ENCODE data around the gene RNF187.

Gene RNF187

GRCh38 chr1:228487336-228488124 is at the start of gene RNF187:
TSS of gene RNF187 (plus strand) at chr1:228487382.
- peak in 6 of 56 donors; percentile 30 to 89 (median 52) for DNase-seq

DNA sequence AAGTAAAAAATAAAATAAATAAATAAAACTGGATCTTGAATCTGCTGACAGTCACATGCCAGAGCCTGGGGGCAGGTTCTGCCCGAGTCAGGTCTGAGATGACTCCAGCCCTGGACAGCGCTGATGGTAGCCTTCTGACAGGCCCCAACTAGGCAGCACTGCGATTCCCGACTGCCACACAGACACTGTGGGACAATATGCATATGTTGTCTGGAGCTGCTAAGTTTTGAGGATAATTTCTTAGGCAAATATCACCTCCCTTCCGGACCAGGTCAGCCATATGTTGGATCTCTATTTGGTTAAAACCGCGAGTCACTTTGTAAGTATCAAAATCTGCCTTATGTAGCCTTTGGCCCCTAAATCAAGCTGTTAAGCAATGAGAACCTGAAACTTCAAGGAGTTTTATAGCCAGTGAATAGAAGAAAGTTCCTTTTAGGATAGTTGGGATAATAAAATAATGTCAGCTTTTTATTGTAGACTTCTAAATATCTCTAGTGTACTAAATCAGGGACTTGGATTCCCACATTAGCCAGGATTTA is 49.7 kb upstream of the RNF187 start:
- no peak for DNase-seq

DNA sequence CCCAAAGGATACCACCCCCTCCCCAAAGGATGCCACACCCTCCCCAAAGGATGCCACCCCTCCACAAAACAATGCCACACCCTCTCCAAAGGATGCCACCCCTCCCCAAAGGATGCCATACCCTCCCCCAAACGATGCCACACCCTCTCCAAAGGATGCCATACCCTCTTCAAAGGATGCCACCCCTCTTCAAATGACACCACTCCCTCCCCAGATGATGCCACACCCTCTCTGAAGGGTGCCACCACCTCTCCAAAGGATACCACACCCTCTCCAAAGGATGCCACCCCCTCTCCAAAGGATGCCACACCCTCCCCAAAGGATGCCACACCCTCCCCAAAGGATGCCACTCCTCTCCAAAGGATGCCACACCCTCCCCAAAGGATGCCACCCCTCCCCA is 48.9 kb upstream of the RNF187 start:
- DNase-seq, result no peak

DNA sequence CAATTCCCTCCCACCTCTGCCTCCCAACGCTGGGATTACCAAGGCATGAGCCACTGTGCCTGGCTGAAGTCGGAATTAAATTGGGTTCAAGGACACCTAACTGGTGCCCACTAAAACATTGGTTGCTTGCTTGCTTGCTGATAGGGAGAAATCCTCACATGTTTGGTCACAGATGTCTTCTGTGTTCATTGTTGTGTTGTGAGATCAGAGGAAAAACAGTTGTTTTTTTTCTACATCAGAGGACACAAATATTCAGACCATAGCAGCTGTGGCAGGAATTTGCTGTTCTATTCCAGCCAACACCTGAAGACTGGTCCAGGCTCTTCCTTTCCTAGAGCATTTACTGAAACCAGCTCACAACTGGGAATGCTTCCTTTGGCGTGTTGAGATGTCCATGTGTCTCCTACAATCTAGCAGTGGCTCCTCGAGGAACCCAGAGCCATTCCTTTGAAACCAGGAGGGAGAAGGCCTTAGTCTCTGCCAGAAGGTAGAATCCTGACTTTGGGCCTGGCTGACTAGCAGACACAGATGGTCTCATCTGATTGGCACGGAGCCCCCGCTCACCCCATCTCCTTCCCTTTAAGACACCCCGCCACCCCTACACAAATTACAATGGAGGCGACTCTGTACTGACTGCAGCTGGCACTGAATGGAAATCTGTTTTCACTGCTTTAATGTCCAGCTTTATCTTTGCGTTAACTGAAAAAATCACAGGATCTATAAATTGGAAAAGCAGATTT is 46.3 kb upstream of the RNF187 start:
- no peak for DNase-seq

DNA sequence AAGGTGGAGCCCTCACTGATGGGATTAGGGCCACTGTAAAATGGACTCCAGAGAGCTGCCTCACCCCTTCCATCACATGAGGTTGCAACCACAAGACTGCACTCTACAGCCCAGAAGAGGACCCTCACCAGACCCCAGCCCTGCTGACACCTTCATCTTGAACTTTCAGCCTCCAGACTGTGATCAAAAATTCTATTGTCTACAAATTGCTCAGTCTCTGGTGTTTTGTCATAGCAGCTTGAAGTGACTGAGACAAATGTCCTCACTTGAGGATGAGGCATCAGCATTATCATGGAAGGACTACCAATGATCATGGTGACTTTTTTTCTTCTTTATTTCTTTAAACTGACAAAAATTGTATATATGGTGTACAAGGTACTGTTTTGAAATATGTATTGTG is 43.8 kb upstream of the RNF187 start:
- DNase-seq, result no peak

DNA sequence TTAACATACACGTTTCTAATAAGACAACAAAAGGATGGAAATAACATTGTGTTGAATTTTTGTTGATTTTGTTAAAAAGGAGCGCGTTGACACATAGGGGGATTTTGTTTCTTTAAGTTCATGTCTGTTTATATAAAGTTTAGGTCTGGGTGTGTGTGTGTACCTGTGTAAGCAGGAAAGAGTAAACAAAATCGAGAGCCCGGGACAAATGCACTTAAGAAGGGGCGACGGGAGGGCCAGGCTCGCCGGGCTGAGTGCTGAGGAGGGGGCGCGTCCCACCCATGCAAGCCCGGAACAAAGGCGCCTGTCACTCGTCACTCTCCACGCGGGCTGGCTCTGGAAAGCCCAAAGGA is 41.7 kb upstream of the RNF187 start:
- no peak for DNase-seq

DNA sequence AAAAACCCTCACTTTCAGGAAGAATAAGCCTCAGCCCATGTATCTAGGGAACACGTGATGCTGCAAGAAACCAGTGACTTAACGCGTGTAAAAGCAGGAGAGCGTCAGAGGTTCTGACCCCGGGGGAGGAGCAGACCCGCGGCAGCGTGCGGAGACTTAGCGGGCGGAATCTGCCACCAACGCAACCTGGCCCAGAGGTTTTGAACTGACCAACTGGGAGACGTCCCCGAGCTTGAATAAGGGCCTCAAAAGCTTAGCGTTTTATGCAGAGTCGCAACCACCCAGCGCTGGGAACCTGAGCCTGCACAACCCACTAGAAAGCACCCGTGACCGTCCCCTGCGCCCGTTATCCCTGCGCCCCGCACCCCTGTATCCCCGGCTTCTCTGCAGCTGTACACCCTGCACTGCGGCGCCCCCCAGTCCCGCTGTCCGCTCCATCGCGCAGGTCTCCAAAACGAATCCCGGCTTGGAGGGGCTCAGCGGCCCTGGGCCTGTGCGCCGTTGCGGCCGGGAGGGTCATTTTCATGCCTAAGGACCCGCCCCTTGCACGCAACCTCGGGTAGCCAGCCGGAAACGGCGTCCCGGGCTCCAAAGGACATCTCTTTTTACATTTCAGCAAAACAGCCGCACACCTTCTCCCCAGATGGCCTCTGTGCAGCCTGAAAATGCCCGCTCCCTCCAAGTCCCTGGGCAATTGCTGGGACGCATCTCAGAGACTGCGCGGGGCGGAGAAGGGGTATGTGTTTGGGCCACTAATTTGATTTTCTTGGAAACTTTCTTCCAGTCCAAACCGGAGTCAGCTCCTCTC is 41.1 kb upstream of the RNF187 start:
- peak in 34 of 56 donors; percentile 6 to 67 (median 32) for DNase-seq

- DNase-seq, result no peak
These were observed 40.3 kb upstream of the RNF187 start for GRCh38 chr1:228446852-228447251.

DNA sequence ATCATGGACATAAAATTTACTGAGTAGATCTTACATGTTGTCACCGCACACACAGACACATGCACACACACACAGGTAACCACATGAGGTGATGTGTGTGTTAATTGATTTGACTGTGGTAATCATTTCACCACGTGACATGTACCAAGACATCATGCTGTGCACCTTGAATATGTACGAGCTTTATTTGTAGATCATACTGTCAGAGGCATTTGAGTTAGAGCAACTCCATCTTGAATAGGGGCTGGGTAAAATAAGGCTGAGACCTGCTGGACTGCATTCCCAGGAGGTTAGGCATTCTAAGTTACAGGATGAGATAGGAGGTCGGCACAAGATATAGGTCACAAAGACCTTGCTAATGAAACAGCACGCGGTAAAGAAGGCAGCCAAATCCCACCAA is 38.8 kb upstream of the RNF187 start:
- no peak for DNase-seq

DNA sequence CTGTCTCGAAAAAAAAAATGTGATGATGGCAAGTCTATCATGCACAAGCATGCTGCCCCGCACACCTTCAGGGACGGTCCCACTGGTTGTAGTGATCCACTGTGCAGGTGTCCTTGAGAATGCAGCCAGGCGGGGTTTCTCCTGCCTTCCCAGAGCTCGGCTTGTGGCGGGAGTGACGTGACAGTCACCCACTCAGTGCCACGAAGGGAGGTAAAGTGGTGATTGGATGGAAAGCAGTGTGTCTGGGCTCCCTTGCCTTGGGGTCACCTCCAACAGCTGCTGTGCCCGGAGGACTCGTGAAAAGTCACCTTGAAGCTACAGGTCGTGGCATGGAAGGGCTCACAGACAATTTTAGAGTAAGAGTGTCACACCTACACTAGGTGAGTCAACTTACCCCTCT is 37.0 kb upstream of the RNF187 start:
- DNase-seq, result no peak

GRCh38 chr1:228452194-228453021 is 34.8 kb upstream of the RNF187 start:
- DNase-seq, result no peak

GRCh38 chr1:228453022-228453560 is 34.1 kb upstream of the RNF187 start:
- no peak for DNase-seq

GRCh38 chr1:228453614-228454013 is 33.6 kb upstream of the RNF187 start:
- DNase-seq, result no peak

DNA sequence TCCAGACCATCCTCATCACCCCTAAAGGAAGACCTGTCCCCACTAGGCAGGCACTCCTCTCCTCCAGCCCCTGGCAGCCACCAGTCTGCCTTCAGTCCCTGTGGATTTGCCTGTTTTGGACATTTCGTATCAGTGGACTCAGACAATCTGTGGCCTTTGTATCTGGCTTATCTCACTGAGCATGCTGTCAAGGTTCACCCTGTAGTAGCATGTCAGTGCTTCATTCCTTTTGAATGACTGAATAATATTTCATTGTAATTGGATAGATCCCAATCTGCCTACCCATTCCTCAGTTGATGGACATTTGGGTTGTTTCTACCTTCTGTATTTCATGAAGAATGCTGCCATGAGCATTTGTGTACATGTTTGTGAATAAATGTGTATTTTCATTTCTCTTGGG is 32.9 kb upstream of the RNF187 start:
- no peak for DNase-seq

GRCh38 chr1:228455715-228456114 is 31.5 kb upstream of the RNF187 start:
- DNase-seq, result no peak

GRCh38 chr1:228456252-228457016 is 30.7 kb upstream of the RNF187 start:
- DNase-seq, result no peak

DNA sequence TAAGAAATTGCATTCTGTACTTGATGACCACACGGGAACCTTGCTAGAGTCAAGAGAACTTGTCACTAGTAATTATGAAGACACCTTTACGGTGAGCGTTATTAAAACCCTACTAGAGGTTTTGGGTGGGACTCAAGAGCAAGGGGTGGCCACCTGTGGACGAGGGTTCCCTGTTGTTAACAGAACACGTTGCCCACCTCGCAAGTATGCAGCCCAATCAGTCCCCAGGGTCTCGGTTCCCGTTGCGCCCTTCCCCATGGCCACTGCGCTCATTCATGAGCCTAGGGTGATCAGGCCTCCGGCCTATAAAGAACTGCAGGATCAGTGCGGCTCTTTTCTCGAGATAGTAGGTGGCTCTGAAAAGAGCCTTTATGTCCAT is 30.2 kb upstream of the RNF187 start:
- DNase-seq, result no peak

- peak in 55 of 56 donors; percentile 21 to 93 (median 81) for DNase-seq
These were observed 29.6 kb upstream of the RNF187 start for GRCh38 chr1:228457396-228458176.
